Stimulated activated naive B cell treated with anti-CD40 and anti-IgM and Interleukin-4, amounts not matched to agents 10 μg/mL and 1 μg/mL and 100 μg/mL, for 72 hours (primary cell): Measurements from ENCODE around the gene BCAS3.
A peak's percentile ranks its signal among the peaks of the same experiment; 100 is the strongest.

Experiments
- ATAC-seq, 2 donors: fragments of 150-1000 bp; cut with Tn5 transposase; replicated peaks; 2 replicates each; pipeline ENCODE4 v1.10.0; 2021; ENCODE audit warnings: moderate library complexity in 1 of 2
- DNase-seq: peaks from one replicate; pipeline ENCODE4 v3.0.0; 2021
- H3K27ac Mint-ChIP-seq: one replicate; pipeline ENCODE4 v1.8.0; 2022; ENCODE audit warnings: mild to moderate bottlenecking, mixed read lengths
- H3K27me3 Mint-ChIP-seq, 2 donors: one replicate each; pipeline ENCODE4 v1.8.0; 2022; ENCODE audit warnings: mixed read lengths in 2 of 2
- H3K36me3 Mint-ChIP-seq, 2 donors: one replicate each; pipeline ENCODE4 v1.8.0; 2022; ENCODE audit warnings: mixed read lengths in 2 of 2, mild to moderate bottlenecking in 1 of 2
- H3K4me1 Mint-ChIP-seq, 2 donors: one replicate each; pipeline ENCODE4 v1.8.0; 2022; ENCODE audit warnings: mixed read lengths in 2 of 2, mild to moderate bottlenecking in 1 of 2
- H3K4me3 Mint-ChIP-seq, 2 donors: one replicate each; pipeline ENCODE4 v1.8.0; 2022; ENCODE audit warnings: mild to moderate bottlenecking in 2 of 2, mixed read lengths in 2 of 2, moderate library complexity in 1 of 2
- H3K9me3 Mint-ChIP-seq, 2 donors: one replicate each; pipeline ENCODE4 v1.8.0; 2022; ENCODE audit warnings: mixed read lengths in 2 of 2, mild to moderate bottlenecking in 1 of 2

The BCAS3 gene

DNA sequence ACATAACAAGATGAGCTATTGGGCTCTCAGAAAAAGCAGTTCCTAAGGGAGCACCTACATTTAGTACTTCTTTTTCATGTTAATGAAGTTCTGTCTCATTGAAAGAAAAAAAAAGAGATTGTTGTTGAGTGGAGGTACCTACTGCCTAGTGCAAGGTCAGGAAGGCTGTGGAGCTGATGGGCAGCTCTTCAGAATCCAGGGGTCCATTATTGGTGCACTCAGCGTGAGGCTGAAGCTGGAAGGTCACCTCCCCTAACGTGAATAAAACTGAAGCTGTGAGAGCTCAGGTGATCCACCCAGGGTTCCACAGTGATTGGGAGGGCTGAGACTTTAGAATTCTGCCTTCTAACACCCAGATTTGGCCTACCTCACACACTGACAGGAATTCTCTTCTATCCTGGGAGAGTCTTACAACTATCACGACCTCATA is 568.1 kb downstream of the BCAS3 start:
- Mint-ChIP-seq H3K36me3 (no peaks in the 10 kb centered on the region), H3K27me3 (no peaks in the 10 kb centered on the region), H3K4me1 (peaks cover 5 to 6% of the 10 kb centered on the region in 2 donors), H3K27ac (no peak overlapping the region), H3K9me3 (peaks cover 0 to 3% of the 10 kb centered on the region in 2 donors), H3K4me3 (no peak overlapping the region)
- ATAC-seq = no peak
- DNase-seq = no peak

GRCh38 chr17:61247439-61247838 is 569.8 kb downstream of the BCAS3 start:
- Mint-ChIP-seq H3K4me3 (no peak overlapping the region), H3K4me1 (peaks cover 14 to 22% of the 10 kb centered on the region in 2 donors), H3K36me3 (peaks cover 0 to 3% of the 10 kb centered on the region in 2 donors), H3K27me3 (no peaks in the 10 kb centered on the region), H3K27ac (no peak overlapping the region), H3K9me3 (peaks cover 0 to 3% of the 10 kb centered on the region in 2 donors)
- ATAC-seq (no peak), DNase-seq (no peak)

GRCh38 chr17:61248399-61248798 is 570.7 kb downstream of the BCAS3 start:
- H3K36me3 Mint-ChIP-seq = peaks cover 0 to 3% of the 10 kb centered on the region in 2 donors
- no peak overlapping the region for H3K4me3 Mint-ChIP-seq
- DNase-seq = no peak
- H3K4me1 Mint-ChIP-seq = peaks cover 14 to 23% of the 10 kb centered on the region in 2 donors
- no peak overlapping the region for H3K27ac Mint-ChIP-seq
- H3K27me3 Mint-ChIP-seq = no peaks in the 10 kb centered on the region
- peaks cover 0 to 1% of the 10 kb centered on the region in 2 donors for H3K9me3 Mint-ChIP-seq
- no peak for ATAC-seq

DNA sequence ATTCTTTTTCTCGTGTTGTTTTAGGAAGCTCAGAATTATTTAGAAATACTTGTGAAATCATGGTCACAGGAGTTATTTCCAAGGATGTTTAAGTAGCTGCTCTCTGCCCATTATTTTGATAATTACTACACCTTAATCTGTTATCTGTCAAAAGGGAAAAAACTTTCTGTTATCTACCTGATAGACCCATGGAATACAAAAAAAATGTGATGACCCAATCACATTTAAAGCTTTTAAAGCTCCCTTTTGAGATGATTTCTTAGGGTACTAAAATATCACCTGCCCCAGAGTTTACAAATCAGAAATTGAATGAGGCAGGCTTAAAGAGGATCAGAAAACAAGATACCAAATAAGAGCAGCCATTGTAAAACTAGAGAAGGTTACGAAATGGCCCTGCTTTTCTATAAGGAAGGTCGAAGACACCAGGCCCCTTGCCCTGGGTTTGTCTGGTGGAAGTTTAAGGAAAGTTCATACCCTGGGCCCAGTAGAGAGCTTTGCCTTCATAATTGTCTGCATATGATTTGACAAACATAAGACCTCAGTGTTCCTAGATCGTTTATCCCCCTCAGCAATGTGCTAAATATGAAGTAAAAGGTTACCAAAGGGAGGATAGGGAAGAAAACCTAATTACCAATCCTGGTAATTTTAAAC is 572.1 kb downstream of the BCAS3 start:
- no peak for DNase-seq
- Mint-ChIP-seq H3K27ac (no peak overlapping the region), H3K36me3 (peaks cover under 1 to 3% of the 10 kb centered on the region in 2 donors), H3K4me3 (no peak overlapping the region), H3K9me3 (peaks cover 0 to 1% of the 10 kb centered on the region in 2 donors), H3K4me1 (peaks cover 14 to 23% of the 10 kb centered on the region in 2 donors), H3K27me3 (no peaks in the 10 kb centered on the region)
- ATAC-seq = no peak

DNA sequence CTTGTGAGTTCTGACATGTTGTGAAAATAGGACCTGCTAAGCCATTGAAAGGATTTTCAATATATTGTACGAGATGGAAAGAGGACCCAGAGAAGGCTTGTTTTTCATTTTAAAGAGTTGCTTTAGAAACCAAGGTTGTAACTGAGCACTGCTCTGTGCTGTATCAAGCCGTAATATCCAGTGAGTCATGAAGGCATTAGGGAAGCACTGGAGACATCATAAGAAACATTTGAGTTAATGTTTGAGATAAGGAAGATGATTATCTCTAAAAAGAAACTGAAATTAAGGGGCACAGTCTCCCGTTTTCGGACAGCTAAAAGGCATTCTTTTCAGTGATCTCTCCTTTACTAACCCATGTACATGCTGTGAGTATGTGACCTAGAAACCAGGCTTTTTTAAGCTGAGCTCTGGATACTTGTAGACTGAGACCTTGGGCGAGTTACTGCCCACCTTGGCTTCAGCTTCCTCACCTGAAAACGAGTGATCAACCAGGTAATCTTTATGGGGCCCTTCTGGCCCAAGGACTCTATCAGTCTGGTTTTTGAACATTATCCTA is 572.8 kb downstream of the BCAS3 start:
- H3K27ac Mint-ChIP-seq = peak overlapping the region; percentile 75
- no peak for ATAC-seq
- H3K4me3 Mint-ChIP-seq = no peak overlapping the region
- no peaks in the 10 kb centered on the region for H3K9me3 Mint-ChIP-seq
- no peaks in the 10 kb centered on the region for H3K27me3 Mint-ChIP-seq
- DNase-seq = no peak
- peaks cover 14 to 23% of the 10 kb centered on the region in 2 donors for H3K4me1 Mint-ChIP-seq
- H3K36me3 Mint-ChIP-seq = peaks cover 2 to 3% of the 10 kb centered on the region in 2 donors

DNA sequence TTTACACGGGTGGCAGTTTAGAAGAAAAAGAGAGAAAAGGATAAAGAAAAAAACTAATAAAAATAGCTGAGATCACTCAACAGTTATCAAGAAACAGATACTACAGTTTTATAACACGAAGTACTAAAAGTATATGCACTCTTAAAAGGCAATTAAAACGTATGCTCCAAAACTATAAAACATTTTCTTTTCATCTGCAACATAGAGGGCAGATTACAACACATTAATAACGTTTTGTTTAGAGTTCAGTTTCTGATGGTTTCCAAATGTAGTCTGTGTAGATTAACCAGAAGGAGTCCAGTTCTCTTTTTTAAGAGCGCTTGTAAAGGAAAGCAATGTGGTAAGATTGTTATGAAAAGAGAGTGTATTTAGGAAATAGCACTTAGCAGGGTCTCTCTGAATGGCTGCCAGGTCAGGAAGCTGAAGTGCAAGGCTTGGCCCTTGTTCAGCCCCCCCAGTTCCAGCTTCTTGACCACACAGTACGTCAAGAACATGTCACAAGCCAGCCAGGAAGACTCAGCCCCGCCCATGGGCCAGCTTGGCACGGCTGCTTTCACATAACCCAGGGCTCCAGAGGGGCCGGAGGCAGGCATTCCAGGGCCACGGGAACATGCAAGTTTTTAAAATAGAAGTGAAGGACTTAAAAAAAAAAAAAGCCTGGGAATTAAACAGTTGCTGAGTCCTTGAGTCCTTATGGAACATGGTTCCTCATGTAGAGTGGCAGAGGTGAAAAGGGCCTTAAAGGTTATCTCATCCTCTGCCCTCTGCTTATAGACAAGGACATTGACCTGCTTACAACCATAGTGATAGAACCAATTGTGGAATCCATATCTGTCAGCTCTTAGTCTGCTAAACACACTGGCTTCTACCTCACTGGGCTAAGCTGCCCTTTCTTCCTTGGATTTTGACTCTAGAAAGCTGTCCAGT is 574.6 kb downstream of the BCAS3 start:
- Mint-ChIP-seq H3K9me3 (no peaks in the 10 kb centered on the region), H3K4me1 (peaks cover 14 to 23% of the 10 kb centered on the region in 2 donors), H3K27me3 (no peaks in the 10 kb centered on the region), H3K4me3 (peak overlapping the region in 1 of 2 donors; percentile 31), H3K36me3 (peaks cover 2 to 3% of the 10 kb centered on the region in 2 donors), H3K27ac (peak overlapping the region; percentile 31)
- DNase-seq (peak; percentile 27), ATAC-seq (peak; percentile 82 to 86)

GRCh38 chr17:61253362-61253761 is 575.7 kb downstream of the BCAS3 start:
- Mint-ChIP-seq H3K4me1 (peaks cover 14 to 23% of the 10 kb centered on the region in 2 donors), H3K27me3 (no peaks in the 10 kb centered on the region)

GRCh38 chr17:61253937-61254574 is 576.4 kb downstream of the BCAS3 start:
- Mint-ChIP-seq H3K4me3 (no peak overlapping the region), H3K27ac (no peak overlapping the region), H3K4me1 (peaks cover 14 to 23% of the 10 kb centered on the region in 2 donors), H3K36me3 (peaks cover 2 to 3% of the 10 kb centered on the region in 2 donors), H3K9me3 (no peaks in the 10 kb centered on the region), H3K27me3 (no peaks in the 10 kb centered on the region)
- ATAC-seq (no peak), DNase-seq (no peak)

More at GRCh38 chr17:61253362-61253761, 575.7 kb downstream of the BCAS3 start:
- Mint-ChIP-seq H3K4me3 (no peak overlapping the region), H3K9me3 (no peaks in the 10 kb centered on the region), H3K36me3 (peaks cover 2 to 3% of the 10 kb centered on the region in 2 donors), H3K27ac (no peak overlapping the region)
- ATAC-seq (no peak), DNase-seq (no peak)

GRCh38 chr17:61254904-61255303 is 577.3 kb downstream of the BCAS3 start:
- Mint-ChIP-seq H3K4me1 (peaks cover 14 to 23% of the 10 kb centered on the region in 2 donors), H3K27me3 (no peaks in the 10 kb centered on the region), H3K9me3 (no peaks in the 10 kb centered on the region), H3K4me3 (no peak overlapping the region), H3K36me3 (peaks cover 2 to 3% of the 10 kb centered on the region in 2 donors), H3K27ac (no peak overlapping the region)
- ATAC-seq (no peak), DNase-seq (no peak)

DNA sequence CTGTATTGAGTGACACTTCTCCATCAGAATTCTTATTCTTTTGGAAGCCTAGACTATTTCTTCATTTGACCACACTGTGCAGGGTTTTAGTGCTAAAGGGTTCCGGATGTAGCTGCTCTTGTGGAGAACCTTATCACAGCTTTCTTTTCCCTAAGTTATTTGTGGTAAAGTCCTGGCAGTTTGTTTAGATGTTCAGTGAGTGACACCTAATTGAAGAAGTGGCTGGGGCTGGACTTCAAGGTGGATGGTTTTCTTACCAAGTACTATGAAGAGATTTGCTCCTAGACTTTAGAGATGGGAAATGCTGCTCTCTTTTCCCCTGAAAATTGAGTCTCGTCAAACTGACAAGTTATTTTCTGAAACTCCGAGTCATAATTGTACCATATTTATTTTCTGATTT is 578.0 kb downstream of the BCAS3 start:
- H3K36me3 Mint-ChIP-seq = peaks cover 2 to 3% of the 10 kb centered on the region in 2 donors
- H3K27me3 Mint-ChIP-seq = no peaks in the 10 kb centered on the region
- no peak for DNase-seq
- H3K4me3 Mint-ChIP-seq = no peak overlapping the region
- no peaks in the 10 kb centered on the region for H3K9me3 Mint-ChIP-seq
- peaks cover 9 to 19% of the 10 kb centered on the region in 2 donors for H3K4me1 Mint-ChIP-seq
- no peak for ATAC-seq
- no peak overlapping the region for H3K27ac Mint-ChIP-seq

DNA sequence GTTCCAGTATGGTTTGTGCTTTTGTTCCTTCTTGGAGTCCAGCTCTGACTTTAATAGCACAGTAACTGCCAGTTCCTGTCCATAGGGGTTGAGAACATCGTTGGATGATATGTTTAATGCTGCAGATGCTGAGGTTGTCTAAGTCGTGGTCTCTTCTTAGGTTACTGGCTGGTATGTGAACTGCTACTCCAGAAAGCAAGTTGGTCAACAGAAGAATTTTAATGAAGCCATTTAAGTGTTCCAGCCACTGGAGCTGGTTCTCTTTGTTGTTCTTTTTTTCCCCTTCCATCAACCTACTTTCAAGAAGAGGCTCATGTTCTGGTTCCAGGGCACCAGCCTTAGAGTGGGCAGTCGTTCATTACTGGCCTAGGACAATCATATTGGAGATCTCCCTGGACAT is 581.7 kb downstream of the BCAS3 start:
- ATAC-seq (no peak), DNase-seq (no peak)
- peaks cover 0 to 2% of the 10 kb centered on the region in 2 donors for H3K36me3 Mint-ChIP-seq
- H3K4me3 Mint-ChIP-seq = no peak overlapping the region
- no peaks in the 10 kb centered on the region for H3K4me1 Mint-ChIP-seq
- H3K27me3 Mint-ChIP-seq = no peaks in the 10 kb centered on the region
- H3K9me3 Mint-ChIP-seq = no peaks in the 10 kb centered on the region
- no peak overlapping the region for H3K27ac Mint-ChIP-seq

GRCh38 chr17:61260071-61260797 is 582.6 kb downstream of the BCAS3 start:
- Mint-ChIP-seq H3K27me3 (no peaks in the 10 kb centered on the region), H3K36me3 (no peaks in the 10 kb centered on the region), H3K9me3 (no peaks in the 10 kb centered on the region), H3K4me1 (no peaks in the 10 kb centered on the region), H3K4me3 (no peak overlapping the region), H3K27ac (no peak overlapping the region)
- ATAC-seq (no peak), DNase-seq (no peak)

DNA sequence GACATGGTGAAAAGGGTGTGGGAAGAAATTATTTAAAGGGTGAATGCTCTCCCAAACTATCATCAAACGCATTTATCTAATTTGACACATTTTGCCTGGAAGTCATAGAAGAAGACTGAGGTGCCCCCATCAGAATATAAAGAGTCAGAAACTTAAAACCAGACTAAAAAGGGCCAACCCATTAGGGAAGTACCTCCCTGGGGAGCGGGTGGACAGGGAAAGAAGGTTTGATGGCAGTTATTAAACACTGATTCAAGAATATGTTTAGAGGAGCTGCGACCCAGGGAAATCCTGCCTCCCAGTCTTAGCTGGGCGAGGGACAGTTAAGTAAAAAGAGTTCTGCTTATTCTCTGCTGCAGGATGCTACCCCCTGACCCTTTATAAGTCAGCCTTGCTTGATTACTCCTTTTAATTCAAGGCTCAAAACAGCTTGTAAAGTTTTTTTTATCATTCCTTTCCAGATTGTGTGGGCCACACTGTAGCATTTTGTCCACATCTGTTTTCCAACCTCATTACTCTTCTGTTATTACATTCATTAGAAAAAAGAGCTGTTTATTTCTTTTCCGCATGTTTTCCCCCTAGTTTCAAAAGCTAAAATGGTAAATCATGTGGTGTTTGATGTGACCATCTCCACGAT is 583.5 kb downstream of the BCAS3 start:
- Mint-ChIP-seq H3K4me1 (no peaks in the 10 kb centered on the region), H3K9me3 (no peaks in the 10 kb centered on the region), H3K27ac (no peak overlapping the region), H3K4me3 (no peak overlapping the region), H3K27me3 (no peaks in the 10 kb centered on the region), H3K36me3 (no peaks in the 10 kb centered on the region)
- ATAC-seq = no peak
- no peak for DNase-seq
